Fibroblast of skin of left biceps (primary cell): Measurements from ENCODE around the gene UNC5C.

Experiments
- DNase-seq, 2 experiments: peaks; one replicate each; pipeline ENCODE4 v3.0.0-alpha.2; 2013; ENCODE audit warnings: low read depth in 2 of 2

UNC5C gene

DNA sequence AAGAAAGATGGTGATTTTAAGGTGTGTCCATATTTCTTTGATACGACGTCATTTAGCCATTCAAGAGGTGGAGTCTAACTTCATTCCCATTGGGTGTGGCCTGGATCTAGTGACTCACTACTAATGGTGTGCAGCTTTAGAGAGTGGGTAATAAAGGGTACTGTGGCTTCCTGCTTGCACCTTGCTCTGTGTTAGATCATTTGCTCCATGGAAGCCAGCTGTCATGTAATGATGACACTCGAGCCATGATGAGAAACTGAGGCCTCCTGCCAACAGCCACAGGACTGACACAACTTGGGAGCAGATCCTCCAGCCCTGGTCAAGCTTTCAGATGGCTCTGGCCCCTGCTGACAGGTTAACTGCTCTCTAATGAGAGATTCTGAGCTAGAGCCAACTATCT, 82.0 kb downstream of the UNC5C start:
- DNase-seq, result no peak

DNA sequence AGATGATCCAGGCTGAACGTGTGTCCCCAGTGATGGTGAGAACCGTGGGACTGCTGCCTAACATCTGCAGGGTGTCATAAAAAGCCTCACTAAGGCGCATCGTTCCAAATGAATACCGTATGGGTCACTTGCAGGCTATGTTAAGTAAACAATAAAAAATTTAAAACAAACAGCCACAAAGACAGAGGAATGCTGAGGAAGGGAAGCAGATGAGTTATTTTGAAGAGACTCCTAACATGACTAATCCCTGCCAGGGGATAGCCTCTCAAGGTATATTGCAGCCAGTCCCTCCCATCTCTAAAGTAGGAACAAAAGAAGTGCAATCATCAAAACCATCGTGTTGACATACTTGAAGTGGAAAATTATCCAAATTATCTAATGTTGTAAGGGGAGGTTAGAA, 83.8 kb downstream of the UNC5C start:
- DNase-seq, result no peak

DNA sequence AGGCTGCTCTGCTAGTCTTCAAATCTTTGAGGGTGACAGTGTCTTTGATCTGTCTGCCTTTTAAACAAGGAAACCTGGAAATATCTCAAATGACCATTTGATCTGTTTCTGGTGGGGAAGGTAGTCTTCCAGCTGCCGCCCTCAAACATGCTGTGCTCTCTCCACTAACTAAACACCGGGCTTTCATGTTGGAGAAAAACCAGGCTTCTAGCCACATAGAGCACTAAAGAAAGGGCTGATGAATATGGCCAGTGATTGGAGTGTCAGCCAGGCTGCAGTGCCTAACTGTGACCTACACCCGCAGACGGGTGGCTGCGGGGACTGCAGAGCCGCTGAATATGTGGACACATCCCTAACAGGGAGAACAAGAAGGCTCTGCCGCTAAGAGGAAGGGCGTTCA, 85.9 kb downstream of the UNC5C start:
- no peak for DNase-seq

DNA sequence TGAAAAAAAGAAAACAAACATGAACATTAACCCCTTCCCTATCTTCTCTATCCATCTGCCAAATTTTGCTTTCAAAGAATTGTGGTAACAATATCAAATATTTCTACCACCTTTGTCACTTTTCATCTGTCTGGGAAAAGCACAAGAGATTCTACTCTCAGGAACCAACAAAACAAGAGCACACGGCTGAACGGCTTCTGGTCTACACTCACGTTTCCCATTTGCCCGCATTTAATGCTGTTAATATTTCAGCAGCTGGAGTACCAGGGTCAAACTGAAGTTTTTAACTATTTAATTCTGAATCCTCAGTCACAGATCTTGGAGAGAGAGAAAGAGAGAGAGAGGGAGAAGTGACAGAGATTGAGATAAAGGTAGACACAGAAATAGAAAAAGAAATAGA, 91.4 kb downstream of the UNC5C start:
- DNase-seq, result no peak

- DNase-seq, result no peak
Observed at GRCh38 chr4:95450294-95450693, 98.5 kb downstream of the UNC5C start.

GRCh38 chr4:95446173-95446572, 102.6 kb downstream of the UNC5C start:
- DNase-seq, result no peak

GRCh38 chr4:95445251-95445650, 103.5 kb downstream of the UNC5C start:
- no peak for DNase-seq

GRCh38 chr4:95444812-95445211, 104.0 kb downstream of the UNC5C start:
- no peak for DNase-seq

- DNase-seq, result no peak
Observed at GRCh38 chr4:95439896-95440295, 108.9 kb downstream of the UNC5C start.

- no peak for DNase-seq
Observed at GRCh38 chr4:95439071-95439470, 109.7 kb downstream of the UNC5C start.

DNA sequence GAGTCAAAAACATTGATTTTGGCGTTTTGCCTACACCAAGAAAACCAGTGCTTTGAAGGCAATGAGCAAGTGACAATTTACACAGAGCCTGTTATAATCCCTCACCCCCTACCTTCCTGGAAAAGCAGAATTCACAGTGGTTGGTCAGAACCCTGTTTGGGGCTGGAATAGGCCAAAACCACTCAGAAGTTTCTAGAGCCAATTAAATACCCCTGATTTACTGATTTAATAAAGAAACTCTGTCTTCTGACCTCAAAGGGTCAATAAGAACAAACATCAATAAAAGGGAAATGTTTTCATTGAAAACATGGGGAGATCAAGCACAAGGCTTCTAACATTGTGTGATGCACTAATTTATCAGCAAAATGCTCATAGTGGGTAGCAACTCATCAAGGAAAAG, 116.3 kb downstream of the UNC5C start:
- no peak for DNase-seq

DNA sequence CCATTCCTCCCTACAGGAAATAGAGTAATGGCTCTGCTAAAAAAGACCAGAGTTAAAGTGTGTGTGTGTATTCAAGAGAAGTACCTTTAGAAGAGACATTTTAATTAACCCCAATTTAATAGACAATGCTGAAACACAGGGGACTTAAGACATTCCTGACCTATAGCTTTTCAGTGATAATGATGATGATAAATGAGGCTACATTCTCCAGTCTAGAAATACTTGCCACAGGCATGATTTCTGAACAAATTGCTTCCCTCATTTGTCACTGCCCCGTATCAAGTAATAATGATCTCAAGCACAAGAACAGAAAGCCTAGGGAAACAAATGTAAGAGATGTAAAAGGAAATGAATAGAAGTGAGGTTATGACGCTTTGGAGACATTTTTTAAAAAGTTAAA, 117.1 kb downstream of the UNC5C start:
- DNase-seq, result no peak

DNA sequence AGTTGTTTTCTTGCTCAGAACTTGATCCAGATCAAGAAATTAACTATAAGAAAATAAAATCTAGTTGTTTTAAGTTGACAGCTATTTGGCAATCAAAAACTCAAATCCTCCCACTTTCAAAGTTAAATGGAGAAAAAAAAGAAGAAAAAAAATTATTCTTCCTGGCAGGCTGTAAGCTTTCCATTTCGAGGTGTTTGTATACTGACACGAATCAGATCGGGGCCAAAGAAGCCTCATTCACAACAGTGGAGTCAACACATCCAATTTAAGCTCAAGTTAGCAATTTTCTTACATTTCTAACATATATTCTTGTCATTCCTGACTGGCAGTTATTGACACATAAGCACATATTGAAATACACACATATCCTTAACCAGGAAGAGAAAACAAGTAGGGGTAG, 119.4 kb downstream of the UNC5C start:
- DNase-seq, result no peak

GRCh38 chr4:95428291-95429070, 120.3 kb downstream of the UNC5C start:
- no peak for DNase-seq

GRCh38 chr4:95426455-95426854, 122.3 kb downstream of the UNC5C start:
- DNase-seq, result no peak

DNA sequence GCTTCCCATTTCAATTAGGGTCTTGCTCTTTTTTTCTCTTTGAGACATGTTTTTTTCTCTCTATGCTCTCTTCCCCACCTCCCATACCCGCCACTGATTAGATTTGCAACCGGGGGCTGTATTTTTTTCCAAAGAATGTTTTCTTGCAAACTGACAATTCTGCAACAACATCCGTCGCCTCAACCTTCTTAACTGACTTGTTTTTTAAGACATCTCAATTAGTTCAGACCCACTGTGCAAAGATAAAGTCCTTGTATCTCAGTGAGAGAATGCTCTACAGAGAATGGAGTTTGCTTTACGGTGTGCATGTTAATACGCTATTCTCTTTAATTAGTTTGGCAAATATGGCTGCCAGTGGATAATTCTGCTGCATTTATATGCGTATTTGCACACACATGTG, 126.3 kb downstream of the UNC5C start:
- no peak for DNase-seq

DNA sequence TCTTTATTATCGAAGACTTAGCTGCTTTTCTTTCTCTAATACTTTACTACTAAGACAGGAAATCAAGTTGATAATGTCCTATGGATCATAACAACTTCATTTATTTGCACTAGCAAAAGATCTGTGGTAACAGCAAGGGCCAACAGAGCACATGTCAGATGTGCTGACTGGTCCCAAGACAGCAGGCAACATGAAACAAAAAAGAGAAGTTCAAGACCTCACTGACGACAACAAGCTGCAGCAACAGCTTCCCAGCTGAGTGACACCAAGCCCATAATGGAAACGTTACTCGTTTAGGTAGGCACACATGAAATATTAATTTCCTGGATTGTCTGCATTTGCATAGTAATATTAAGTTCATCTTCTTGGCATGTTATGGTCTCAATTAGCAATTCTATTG, 126.9 kb downstream of the UNC5C start:
- DNase-seq, result no peak

- no peak for DNase-seq
Observed at GRCh38 chr4:95417531-95417930, 131.2 kb downstream of the UNC5C start.

GRCh38 chr4:95415346-95415771, 133.4 kb downstream of the UNC5C start:
- no peak for DNase-seq

DNA sequence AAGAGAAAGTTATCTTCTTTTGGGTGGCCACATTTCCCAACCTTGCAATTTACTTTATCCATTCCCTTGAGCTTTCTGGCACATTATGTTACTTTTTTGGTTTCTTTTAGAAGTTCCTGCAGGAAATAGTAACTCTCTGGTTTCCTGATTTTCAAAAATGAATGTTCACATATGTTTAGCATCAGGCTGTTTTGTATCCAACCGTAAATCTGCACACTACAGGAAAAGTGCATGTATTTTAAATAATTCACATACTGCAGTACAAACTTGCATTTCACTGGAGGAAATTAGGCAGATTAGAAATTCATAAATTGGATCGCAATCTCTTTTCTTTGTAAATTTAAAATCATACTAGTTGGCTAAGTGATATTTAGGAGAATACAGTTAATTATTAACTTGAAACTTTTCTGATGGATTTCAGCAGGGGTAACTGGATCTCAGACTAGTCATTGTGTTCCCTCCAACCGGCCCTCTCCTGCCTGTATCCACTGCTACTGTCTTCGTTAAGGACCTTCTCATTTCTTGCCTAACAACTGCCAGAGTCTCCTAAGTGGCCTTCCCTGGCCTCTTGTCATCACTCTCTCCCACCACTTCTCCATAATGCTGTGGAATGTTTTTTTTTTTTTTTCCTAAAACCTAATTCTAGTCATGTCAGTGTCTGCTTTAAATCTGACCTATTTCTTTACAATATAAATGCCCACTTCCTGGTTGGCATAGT, 137.2 kb downstream of the UNC5C start:
- no peak for DNase-seq

GRCh38 chr4:95410387-95410977, 138.3 kb downstream of the UNC5C start:
- DNase-seq, result no peak

DNA sequence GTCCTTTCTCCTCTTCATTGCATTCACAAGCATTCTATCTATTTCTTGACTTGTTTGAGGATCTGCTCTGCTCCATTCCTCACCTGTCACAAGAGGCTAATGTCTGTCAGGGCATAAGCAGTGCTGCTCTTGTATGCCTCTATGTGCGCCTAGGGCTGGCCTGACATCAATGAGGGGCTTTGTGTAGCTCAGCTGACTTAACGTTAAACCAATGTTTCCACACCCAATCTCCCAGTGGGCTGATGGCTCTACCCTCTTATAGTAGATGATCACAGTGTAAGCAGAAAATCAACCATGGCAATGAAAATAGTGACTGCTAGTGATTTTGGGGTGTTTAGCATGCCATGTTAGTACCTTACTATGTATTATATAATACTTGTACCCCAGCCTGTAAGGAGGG, 139.0 kb downstream of the UNC5C start:
- no peak for DNase-seq

GRCh38 chr4:95409127-95409526, 139.6 kb downstream of the UNC5C start:
- no peak for DNase-seq
